Fibroblast of upper back skin (primary cell): ENCODE data around the gene MDP1.
A peak's percentile ranks its signal among the peaks of the same experiment; 100 is the strongest.
"Not testable (repeated sequence)": the region's sequence is repeated elsewhere in the genome, so short reads cannot be mapped to it uniquely, and the experiment has no call there.

Experiments used
- DNase-seq: peaks from one replicate; pipeline ENCODE4 v3.0.0-alpha.2; 2013

Gene MDP1

DNA sequence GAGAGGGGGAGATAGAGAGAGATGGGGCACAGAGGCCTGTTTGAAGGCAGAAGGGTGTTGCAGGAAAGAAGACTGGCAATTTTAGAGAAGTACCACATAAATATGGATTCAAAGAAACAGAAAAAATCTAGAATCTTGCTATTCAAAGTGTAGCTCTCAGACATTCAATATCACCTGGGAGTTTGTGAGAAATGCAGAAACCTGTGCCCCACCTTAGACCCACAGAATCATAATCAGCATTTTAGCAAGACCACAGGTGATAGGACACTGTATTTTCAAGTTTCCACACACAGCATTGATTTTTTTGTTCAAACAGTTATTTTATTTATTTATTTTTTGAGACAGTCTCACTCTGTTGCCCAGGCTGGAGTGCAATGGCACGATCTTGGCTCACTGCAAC is 13.0 kb upstream of the MDP1 start:
- DNase-seq: no peak

DNA sequence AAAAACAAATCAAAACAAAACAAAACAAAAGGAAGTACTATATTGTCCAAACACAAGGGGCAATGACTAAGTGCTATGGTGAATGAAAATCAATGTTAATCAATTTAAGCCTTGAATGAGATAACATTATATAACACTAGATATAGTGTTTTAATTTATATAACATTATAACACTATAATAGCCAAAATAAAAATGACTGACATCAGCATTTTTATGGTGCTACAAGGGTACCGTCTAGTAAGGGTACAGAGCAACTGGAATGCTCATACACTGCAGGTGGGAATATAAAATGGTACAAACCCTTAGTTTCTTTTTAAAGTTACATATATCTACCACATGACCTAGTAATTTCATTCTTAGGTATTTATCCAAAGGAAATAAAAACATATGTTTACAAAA is 10.6 kb upstream of the MDP1 start:
- no peak for DNase-seq

DNA sequence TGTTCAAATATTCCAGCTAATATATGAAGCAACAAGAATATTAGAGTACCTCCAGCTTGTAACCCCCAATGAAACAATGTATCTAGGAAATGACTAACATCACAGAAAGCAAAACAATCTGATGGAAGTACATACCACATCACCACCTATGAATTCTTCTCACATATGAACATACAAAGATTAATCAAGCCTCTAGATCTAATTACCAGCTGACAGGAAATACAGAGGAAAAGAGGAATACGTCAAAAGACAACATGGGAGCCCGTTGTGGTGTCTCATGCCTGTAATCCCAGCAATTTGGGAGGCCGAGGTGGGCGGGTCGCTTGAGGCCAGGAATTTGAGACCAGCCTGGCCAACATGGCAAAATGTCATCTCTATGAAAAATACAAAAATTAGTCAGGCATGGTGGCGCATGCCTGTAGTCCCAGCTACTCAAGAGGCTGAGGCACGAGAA is 8.8 kb upstream of the MDP1 start:
- peak; percentile 94 for DNase-seq

DNA sequence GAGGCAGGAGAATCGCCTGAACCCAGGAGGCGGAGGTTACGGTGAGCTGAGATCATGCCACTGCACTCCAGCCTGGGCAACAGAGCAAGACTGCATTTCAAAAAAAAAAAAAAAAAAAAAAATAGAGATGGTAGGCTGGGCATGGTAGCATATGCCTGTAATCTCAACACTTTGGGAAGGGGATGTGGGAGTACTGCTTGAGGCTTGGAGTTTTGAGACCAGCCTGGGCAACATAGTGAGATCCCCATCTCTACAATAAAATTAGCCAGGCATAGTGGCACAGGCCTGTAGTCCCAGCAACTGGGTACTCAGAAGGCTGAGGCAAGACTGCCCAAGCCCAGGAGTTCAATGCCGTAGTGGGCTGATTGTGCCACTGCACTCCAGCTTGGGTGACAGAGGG is 7.1 kb upstream of the MDP1 start:
- not testable (repeated sequence) for DNase-seq

DNA sequence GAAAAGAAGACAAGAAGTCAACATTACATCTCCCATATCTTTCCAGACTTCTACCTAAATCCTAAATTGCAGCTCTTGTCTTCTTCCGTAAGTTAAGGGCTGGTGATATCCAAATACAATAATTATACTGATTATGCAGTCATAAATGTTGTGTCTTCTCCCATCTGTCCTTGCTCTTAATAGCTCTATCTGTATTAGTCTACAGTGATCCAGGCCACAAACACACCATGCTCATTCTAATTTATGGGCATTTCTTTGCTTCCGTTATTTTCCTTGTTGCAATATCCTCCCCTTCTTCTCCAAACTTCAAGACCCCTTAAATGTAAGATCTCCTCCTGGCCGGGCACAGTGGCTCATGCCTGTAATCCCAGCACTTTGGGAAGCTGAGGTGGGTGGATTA is 3.7 kb upstream of the MDP1 start:
- no peak for DNase-seq

DNA sequence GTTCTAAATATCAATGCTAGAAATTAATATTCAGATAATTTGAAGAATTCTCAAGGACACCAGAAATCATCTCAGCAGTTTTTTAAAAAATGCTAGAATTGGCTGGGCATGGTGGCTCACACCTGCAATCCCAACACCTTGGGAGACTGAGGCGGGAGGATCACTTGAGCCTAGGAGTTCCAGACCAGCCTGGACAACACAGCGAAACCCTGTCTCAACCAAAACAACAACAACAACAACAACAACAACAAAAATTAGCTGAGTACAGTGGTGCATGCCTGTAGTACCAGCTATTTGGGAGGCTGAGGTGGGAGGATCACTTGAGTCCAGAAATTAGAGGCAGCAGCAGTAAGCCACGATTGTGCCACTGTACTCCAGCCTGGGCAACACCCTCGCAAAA is 3.2 kb upstream of the MDP1 start:
- no peak for DNase-seq

DNA sequence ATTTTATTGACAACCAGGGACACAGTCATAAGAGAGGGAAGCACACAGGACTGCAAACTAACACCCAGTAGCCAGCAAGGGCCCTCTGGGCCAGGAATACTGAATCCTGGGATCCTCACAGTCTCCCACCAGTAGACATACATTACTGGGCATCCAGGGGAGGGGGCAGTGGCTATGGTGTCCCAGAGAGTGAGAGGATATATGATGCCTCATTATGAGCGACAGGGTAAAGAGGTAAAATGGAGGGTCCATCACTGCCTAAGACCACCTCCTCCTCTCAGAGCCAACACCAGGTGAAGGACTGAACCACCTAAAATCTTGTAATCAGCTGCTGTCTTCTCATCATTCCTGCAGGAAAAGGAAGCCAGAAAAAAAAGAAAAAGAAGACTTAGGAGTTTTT is 1.0 kb upstream of the MDP1 start:
- DNase-seq: not testable (repeated sequence)

DNA sequence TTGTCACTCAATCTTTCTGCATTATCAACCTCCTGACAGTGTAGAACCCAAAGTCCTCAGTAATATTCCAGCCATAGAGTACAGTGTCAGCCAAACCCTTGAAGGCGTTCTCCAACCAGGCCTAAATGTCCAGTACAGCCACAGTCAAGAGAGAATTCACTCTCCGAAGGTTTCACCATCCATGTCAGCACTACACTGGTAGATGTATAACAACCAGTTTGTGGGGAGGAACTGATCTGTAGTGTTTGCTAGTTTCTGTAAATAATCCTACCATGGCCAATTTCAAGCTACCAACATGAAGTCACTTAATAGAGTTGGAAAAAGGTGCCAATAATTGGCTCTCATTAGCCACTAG is 456 bp upstream of the MDP1 start:
- DNase-seq: no peak

DNA sequence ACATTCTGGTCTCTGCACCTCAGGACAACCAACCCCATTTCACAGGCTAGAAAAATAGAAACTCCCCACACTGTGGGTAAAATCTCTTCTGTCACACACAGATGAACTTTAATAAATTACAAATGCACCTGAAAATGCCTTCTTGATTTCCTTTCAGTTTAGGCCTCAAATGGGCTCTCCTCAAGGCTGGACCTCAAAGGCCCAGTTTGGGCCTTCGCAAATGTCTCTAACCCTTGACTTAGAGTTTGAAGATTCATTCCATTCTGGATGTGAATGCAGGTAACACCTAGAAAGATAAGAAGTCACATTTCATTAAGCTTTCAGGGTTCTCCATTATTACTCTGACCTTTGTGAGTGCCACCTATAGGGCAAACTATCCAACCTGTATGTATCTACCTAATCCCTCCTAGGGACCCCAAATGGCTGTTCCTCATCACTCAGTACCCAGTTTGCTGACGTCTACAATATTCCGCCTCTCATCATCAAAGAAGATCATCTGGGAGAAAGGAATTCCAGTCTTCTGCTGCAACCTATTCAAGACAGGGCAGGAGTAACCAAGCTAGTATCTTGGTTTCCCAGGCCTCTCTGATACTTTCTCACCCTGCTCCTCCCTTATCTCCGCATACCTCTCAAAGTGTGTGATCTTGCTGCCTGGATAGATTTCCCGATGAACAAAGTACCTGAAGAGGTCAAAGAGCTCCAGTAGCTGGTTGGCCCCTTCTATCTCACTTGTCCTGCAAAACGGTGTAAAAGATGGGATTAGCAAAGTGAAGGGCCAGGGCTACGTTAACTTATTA is 1.8 kb downstream of the MDP1 start:
- no peak for DNase-seq

DNA sequence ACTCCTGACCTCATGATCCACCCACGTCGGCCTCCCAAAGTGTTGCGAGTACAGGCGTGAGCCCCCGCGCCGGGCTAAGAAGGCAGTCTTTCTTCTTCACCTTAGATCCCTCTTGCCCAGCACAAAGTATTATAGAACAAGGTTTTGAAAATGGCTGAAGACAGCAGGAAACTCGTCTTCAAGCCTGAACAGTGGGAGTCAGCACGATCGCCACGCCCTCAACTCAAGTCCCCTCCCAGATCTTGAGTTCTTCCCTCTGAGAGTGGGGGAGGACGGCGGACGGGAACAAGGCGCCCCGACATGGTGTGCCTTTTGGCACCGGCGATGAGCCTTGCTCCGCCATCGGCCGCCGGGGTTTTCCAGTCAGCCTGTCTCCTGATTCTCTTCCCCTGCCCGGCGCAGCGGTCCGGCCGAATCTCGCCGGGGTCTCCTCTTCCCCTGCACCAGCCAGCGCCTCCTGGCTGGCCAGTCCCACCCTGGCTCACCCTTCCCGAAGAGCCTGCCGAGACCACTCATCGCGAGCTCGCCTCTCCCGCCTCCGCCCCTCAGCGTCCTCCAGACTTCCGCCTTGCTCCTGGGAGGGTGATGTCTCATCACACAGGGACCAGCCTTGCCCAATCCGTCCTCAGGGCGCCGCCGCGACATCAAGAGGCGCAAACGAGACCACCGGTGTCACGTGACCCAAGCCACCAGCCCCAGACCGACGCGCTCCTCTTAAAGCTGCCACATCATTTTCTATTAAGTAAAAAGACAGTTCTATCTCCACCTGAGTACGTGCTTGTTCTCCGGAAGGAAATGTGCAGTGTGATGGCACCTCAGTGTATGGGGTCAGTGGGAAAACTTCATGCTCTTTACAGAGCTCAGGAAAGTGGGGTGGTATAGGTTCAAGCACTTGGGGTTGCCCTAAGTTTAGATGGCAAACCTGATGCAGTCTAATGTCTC is 2.7 kb downstream of the MDP1 start, which contains the start of gene CHMP4A:
CHMP4A (minus strand) TSS at position 565 of the 942 bp plus-strand sequence; CDS start at position 516, 49 bp downstream.
- DNase-seq: peak; percentile 99

DNA sequence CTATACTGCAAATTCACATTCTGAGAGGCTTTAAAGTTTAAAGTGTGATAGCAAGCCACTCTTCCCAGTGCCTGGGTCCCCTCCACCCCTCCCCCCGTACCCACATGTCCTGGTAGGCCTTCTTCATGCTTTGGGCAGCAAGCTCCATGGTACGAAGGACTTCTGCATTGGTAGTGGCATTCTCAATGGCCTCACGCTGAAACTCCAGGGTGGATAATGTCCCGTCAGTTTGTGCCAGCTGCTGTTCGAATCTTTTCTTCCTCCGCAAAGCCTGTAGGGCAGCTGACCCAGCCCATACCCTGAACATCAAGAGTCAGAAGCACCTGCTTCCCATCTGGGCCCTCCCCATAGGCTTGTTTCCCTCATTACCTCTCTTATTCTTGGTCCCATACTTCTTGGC is 4.6 kb downstream of the MDP1 start:
- no peak for DNase-seq

DNA sequence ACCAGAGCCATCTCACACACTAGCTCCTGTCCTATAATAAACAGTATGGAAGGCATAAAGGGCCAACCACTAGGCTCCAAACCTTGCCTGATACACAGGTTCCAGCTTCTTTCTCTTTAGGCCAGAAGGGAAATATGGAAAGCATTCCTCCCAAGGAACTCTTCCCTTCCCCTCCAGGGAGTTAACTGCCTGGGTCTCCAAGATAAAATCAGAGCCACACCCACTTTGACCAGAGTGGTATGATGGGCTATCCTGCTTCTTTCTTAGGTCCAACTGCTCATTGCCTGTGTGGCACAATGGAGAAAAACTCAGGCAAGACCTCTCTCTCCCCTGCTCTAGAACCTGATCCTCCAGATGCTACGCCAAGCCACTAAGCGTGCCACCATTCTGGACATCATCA is 8.2 kb downstream of the MDP1 start:
- no peak for DNase-seq

DNA sequence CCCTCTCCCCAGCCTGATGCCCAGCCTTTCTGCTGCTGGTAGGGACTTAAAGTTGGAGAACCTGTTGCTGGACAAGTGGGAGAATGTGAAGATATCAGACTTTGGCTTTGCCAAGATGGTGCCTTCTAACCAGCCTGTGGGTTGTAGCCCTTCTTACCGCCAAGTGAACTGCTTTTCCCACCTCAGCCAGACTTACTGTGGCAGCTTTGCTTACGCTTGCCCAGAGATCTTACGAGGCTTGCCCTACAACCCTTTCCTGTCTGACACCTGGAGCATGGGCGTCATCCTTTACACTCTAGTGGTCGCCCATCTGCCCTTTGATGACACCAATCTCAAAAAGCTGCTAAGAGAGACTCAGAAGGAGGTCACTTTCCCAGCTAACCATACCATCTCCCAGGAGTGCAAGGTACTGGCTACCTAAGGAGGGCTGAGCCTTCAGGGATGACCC is 8.7 kb downstream of the MDP1 start:
- no peak for DNase-seq

DNA sequence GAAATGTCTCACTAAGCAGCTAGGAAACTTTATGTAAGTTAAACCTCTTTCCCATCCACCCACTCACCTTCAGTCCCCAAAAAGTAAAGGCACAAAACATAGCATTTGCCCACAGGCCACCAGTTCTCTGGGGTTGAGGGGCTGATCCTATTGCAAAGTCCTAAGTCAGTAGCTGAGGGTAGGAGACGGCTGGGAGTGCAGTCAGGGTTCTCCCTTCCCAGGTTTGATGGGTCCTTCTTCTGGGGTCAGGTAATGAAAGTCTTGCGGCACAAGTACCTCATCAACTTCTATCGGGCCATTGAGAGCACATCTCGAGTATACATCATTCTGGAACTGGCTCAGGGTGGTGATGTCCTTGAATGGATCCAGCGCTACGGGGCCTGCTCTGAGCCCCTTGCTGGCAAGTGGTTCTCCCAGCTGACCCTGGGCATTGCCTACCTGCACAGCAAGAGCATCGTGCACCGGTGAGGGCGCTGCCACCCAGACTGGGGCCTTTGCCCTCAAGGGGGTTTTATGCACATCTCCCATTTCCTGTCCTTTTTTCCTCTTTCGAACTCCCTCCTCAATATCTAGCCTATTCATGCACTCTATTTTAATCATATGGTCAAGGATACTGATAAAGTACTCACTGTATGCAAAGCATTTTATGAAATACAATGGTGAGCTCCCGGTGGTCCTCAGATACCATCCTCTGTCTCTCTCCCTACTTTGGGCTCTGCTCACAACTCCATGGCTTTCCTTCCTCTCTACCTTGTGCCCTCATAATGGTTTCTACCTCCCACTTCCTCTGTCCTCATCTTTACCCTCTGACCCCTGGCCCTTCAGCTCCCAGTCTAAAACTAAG is 9.4 kb downstream of the MDP1 start:
- DNase-seq: no peak

DNA sequence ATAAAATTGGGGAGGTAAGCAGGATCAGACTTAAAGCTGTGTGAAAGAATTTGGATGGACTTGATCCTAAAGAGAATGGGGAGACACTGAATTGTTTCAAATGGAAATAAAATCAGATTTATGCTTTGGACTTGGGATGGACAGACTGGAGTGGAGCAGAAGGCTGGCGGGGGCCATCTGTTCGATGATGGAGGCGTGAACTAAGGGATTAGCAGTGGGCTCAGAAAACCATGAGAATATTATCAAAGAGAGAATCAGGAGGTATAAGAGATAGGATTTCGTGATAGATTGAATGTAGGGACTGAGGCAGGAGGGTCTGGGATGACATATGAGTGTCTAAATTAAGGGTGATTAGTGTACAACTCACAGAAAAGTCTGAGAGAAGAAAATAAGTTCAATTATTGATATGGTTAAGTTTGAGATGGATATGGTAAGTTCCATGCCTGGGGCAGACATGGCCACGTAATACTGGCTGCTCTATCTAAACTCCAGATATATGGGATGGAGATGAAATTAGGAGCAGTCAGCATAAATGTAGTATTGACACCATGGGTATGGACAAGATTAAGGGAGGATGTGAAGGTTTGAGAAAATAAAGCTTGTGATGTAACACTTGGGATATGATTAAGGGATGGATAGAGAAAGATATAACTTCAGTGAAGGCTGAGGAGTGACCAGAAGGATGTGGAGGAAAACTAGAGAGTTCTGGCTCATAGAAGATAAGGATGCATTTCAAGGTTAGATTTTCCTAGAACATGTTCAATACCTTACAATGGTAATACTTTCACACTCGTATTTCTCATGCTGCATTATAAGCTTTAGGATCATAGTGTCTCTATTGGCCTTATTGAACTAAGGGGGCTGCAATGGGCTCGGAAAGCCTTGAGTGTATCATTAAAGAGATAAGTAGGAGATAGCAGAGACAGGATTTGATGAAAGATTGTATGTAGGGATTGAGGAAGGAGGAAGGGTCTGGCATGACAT is 11.4 kb downstream of the MDP1 start:
- DNase-seq: no peak

DNA sequence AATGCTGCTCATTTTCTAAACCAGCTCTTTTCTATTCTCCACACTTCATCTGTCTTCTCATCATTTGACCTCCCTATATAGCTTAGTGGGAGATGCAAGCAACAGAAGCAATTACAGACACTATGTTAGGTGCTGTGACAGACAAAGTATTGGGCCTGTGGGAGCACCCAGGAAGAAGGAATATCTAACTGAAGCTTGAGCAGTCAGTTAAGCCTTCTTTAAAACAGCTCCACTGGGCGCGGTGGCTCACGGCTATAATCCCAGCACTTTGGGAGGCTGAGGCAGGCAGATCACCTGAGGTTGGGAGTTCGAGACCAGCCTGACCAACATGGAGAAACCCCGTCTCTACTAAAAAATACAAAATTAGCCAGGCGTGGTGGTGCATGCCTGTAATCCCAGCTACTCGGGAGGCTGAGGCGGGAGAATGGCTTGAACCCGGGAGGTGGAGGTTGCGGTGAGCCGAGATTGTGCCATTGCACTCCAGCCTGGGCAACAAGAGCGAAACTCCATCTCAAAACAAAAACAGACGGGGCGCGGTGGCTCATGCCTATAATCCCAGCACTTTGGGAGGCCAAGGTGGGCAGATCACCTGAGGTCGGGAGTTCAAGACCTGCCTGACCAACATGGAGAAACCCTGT is 12.5 kb downstream of the MDP1 start:
- not testable (repeated sequence) for DNase-seq

DNA sequence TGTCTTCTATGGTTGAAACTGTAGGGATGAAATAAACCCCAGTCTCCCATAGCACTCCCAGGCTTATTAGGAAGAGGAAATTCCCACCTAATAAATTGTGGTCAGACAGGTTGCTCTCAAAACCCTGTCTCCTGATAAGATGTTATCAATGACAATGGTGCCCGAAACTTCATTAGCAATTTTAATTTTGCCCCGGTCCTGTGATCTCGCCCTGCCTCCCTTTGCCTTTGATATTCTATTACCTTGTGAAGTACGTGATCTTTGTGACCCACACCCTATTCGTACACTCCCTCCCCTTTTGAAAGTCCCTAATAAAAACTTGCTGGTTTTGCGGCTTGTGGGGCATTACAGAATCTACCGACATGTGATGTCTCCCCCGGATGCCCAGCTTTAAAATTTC is 13.3 kb downstream of the MDP1 start:
- not testable (repeated sequence) for DNase-seq

DNA sequence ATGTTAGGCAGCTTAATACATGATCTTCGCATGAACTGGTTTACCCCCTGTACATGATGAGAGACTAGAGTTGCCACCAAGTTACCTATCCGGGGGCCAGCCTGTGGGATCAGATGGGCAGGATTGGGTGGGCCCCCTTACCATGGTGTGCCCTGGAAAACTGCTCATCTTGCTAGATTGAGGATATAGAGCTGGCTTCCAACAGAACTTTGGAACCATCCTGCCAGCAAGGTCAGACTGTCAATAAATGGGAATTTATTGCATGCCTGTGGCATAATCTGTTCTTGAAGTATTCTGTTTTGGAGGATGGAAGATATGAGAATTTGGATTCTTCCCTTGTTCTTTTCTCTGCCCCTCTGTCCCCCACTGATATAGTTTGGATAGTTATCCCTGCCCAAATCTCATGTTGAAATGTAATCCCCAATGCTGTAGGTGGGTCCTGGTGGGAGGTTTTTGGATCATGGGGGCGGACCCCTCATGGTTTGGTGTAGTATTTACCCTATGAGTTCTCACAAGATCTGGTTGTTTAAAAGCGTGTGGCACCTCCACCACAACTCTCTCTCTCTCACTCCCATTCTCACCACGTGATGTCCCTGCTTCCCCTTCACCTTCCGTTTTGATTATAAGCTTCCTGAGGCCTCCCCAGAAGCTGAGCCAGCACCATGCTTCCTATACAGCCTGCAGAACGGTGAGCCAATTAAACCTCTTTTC is 16.9 kb downstream of the MDP1 start:
- DNase-seq: no peak

DNA sequence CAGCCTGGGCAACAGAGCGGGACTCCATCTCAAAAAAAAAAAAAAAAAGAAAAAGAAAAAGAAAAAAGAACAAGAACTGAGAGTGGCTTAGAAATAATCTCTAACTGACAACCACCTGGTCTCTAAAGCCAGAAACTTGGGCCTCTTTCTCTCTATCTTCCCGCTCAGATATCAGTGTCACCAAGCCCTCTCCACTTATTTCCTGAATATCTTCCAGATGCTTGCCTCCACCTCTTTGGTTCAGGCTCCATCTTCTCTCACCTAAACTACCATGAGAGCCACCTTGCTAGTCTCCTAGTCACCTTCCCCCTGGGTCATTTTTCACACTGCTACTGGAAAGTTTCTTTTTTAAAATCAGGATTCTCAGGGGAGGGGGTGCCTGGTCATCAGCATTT is 18.8 kb downstream of the MDP1 start:
- no peak for DNase-seq
